Hepatocyte (in vitro differentiated cells): Measurements from ENCODE around the gene UBE2I.

Source experiments
- EZH2 ChIP-seq: fragments of 200-600 bp; sonication (generic); IDR thresholded peaks from 2 replicates; pipeline ENCODE4 v1.6.1; 2016; ENCODE audit warnings: antibody characterized with exemption, mild to moderate bottlenecking, borderline replicate concordance
- EZH2phosphoT487 ChIP-seq: fragments of 200-600 bp; sonication (generic); IDR thresholded peaks from one replicate; pipeline ENCODE4 v1.6.1; 2018; ENCODE audit warnings: antibody characterized with exemption, mild to moderate bottlenecking, low read depth, moderate library complexity; ENCODE audit not compliant: unreplicated experiment, severe bottlenecking
- TF ChIP-seq, protein P1 (sequence below): fragments of 200-600 bp; sonication (generic); IDR thresholded peaks from 2 replicates; pipeline ENCODE4 v1.5.1; 2016; ENCODE audit warnings: antibody characterized with exemption, mild to moderate bottlenecking; ENCODE audit not compliant: poor library complexity

DNA sequence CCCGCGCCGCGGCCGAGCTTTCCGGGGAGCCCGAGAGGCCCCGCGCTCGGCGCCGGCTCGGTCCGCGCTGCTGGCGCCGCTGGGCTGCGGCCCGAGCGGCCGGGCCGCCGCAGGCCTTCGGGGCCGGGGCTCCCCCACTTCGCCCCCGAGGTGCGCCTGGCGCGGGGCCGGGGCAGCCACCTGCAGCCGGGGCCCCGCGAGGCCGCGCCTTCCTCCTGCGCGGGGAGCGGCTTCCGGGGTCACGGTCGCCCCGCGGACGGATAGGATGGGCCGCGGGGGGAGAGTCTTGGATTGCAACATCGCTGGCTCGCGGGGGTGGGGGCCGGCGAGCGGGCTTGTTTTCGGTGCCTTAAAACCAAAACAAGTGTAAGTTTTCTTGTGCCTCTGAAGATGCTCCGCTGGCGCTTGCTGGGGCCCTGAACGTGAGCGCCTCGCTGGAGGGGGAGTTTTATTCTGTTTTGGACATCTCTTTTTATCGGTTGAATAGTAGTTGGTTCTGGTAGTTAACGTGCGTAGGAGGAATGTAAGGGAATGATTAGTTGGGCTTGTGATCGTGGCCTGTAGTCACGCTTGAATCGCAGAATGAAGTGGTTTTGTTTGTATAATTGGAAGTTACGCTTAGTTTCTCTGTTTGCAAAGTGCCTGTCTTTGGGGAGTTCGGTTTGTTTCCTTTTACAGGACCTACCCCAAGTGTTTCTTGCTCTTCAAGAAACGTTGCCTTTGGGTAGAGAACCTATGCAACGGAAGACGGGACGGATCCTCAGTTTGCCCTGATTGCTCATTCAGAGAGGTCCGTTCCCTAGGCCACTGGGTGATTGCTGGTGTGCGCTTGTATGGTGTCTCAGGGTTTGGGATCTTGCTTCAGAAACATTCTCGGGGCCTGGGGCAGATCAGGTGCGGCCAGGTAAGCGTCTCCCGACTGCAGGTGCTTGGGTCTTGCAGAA lies 724 bp downstream of the UBE2I start:
- no peak for TF ChIP-seq EZH2
- TF ChIP-seq, protein P1, sequence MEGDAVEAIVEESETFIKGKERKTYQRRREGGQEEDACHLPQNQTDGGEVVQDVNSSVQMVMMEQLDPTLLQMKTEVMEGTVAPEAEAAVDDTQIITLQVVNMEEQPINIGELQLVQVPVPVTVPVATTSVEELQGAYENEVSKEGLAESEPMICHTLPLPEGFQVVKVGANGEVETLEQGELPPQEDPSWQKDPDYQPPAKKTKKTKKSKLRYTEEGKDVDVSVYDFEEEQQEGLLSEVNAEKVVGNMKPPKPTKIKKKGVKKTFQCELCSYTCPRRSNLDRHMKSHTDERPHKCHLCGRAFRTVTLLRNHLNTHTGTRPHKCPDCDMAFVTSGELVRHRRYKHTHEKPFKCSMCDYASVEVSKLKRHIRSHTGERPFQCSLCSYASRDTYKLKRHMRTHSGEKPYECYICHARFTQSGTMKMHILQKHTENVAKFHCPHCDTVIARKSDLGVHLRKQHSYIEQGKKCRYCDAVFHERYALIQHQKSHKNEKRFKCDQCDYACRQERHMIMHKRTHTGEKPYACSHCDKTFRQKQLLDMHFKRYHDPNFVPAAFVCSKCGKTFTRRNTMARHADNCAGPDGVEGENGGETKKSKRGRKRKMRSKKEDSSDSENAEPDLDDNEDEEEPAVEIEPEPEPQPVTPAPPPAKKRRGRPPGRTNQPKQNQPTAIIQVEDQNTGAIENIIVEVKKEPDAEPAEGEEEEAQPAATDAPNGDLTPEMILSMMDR: no peak
- TF ChIP-seq EZH2phosphoT487: no peak
